ENCODE data around the gene NLGN1.

DNA sequence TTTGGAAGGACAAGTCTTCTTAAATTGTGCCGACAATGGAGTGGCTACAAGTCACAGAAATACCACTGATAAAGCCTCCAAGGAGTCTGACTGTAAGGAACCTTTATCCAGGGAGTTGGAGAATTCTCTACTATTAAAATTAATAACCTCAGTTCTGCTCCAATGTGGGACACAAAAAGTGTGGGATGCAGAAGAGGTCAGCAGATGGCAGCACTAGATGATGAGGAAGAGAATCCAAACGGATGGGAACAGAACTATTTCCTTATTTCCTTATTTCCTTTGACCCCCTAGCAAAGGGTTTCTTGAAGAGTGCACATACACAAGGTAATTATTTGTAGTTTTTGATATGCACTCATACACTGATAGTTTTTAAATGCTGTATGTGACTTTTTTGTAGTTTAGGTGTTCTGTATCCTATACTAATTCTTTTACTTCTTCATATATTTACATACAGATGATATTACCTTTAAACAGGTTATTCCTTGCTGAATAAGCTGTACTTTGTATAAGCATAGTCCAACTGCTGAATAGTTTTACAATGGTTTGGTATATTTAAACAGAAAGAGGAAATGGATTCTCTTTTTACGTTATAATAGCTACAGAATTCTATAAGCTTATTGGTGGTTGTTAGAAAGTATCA lies 25.6 kb upstream of the NLGN1 start:
- TF ChIP-seq POLR2A (IDR thresholded peaks at IDR 0.05; ENCODE audit: low read depth), result no peak
- TF ChIP-seq, protein P1, sequence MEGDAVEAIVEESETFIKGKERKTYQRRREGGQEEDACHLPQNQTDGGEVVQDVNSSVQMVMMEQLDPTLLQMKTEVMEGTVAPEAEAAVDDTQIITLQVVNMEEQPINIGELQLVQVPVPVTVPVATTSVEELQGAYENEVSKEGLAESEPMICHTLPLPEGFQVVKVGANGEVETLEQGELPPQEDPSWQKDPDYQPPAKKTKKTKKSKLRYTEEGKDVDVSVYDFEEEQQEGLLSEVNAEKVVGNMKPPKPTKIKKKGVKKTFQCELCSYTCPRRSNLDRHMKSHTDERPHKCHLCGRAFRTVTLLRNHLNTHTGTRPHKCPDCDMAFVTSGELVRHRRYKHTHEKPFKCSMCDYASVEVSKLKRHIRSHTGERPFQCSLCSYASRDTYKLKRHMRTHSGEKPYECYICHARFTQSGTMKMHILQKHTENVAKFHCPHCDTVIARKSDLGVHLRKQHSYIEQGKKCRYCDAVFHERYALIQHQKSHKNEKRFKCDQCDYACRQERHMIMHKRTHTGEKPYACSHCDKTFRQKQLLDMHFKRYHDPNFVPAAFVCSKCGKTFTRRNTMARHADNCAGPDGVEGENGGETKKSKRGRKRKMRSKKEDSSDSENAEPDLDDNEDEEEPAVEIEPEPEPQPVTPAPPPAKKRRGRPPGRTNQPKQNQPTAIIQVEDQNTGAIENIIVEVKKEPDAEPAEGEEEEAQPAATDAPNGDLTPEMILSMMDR (IDR thresholded peaks at IDR 0.05), result peak; percentile 64 to 81 (median 80)
- TF ChIP-seq POLR2AphosphoS5 (IDR thresholded peaks at IDR 0.05), result no peak
